H1 (cell line): ENCODE data around the gene PAEP. TPM values are rescaled to one million over a fixed set of nuclear protein-coding genes. Genes with fewer than 3 reads are reported as not detected.

ENCODE experiments used
- CTCF ChIA-PET: fragments of 300-600 bp; sonication (Branson Sonifier 250); formaldehyde crosslinking; loops from one replicate; lab custom pipeline; 2021; ENCODE audit not compliant: partially characterized antibody; lab: Charles Lee
- POLR2A ChIA-PET: fragments of 300-600 bp; sonication (Branson Sonifier 250); formaldehyde crosslinking; loops from one replicate; lab custom pipeline; 2021; ENCODE audit warnings: inconsistent platforms; ENCODE audit not compliant: partially characterized antibody; lab: Charles Lee
- DNase-seq, 2 experiments: peaks; one replicate each; pipeline versions ENCODE4 v3.0.0 to v3.0.0-alpha.2; 2010 to 2022; ENCODE audit warnings: low spot score in 2 of 2, low read depth in 1 of 2, mixed read lengths in 1 of 2
- FAIRE-seq: peaks from 2 replicates; lab custom pipeline; 2011; peaks lifted over from hg19 to GRCh38; lab: Jason Lieb, UNC
- H2AFZ ChIP-seq: 2 replicates; pipeline ENCODE4 v1.8.1; 2012; ENCODE audit warnings: low read length, inconsistent platforms
- H2AK5ac ChIP-seq: 2 replicates; pipeline ENCODE4 v1.6.1; 2013; ENCODE audit warnings: low read depth, low read length
- H2BK120ac ChIP-seq: replicated peaks from 2 replicates; pipeline ENCODE3; 2013; ENCODE audit warnings: low read depth, low read length, inconsistent platforms
- H2BK12ac ChIP-seq: 2 replicates; pipeline ENCODE4 v1.6.1; 2013; ENCODE audit warnings: low read depth, low read length
- H2BK15ac ChIP-seq: 2 replicates; pipeline ENCODE4 v1.6.1; 2013; ENCODE audit warnings: low read length
- H2BK20ac ChIP-seq: 2 replicates; pipeline ENCODE4 v1.6.1; 2013; ENCODE audit warnings: low read length
- H2BK5ac ChIP-seq: 2 replicates; pipeline ENCODE4 v1.6.1; 2013; ENCODE audit warnings: low read depth, low read length
- H3K14ac ChIP-seq: 2 replicates; pipeline ENCODE4 v1.6.1; 2013; ENCODE audit warnings: inconsistent platforms; ENCODE audit not compliant: insufficient read length
- H3K18ac ChIP-seq: 2 replicates; pipeline ENCODE4 v1.6.1; 2013; ENCODE audit warnings: low read length; ENCODE audit errors: extremely low read depth
- H3K23ac ChIP-seq: 2 replicates; pipeline ENCODE4 v1.6.1; 2013; ENCODE audit warnings: inconsistent platforms; ENCODE audit not compliant: insufficient read length
- H3K23me2 ChIP-seq: 2 replicates; pipeline ENCODE4 v1.6.1; 2013; ENCODE audit warnings: low read depth, low read length
- H3K27ac ChIP-seq: 2 replicates; pipeline ENCODE4 v1.6.1; 2011; ENCODE audit warnings: low read depth, low read length, inconsistent platforms
- H3K27me3 ChIP-seq, 4 experiments: replicated peaks in 1 of 4; 1 replicate in 1 of 4; 2 replicates in 3 of 4; pipeline versions ENCODE4 v1.6.1 to v1.8.1; 2011 to 2013; ENCODE audit warnings: low read length in 3 of 4, mild to moderate bottlenecking in 3 of 4, inconsistent platforms in 2 of 4, mixed read lengths in 2 of 4, moderate library complexity in 1 of 4; ENCODE audit not compliant: control insufficient read depth in 3 of 4, insufficient read depth in 3 of 4; ENCODE audit errors: extremely low read depth in 1 of 4
- H3K36me3 ChIP-seq, 4 experiments: 2 replicates each; pipeline versions ENCODE4 v1.6.1 to v1.8.1; 2011 to 2013; ENCODE audit warnings: mild to moderate bottlenecking in 4 of 4, low read length in 3 of 4, moderate library complexity in 2 of 4, control low read depth in 1 of 4, inconsistent platforms in 1 of 4; ENCODE audit not compliant: insufficient read depth in 4 of 4, control insufficient read depth in 2 of 4
- H3K4ac ChIP-seq: replicated peaks from 2 replicates; pipeline ENCODE3; 2013; ENCODE audit warnings: low read length, low read depth, mixed read lengths, inconsistent platforms; ENCODE audit not compliant: insufficient read length
- H3K4me1 ChIP-seq, 4 experiments: replicated peaks in 1 of 4; 1 replicate in 1 of 4; 2 replicates in 3 of 4; pipeline versions ENCODE4 v1.6.1 to v1.8.1; 2011 to 2013; ENCODE audit warnings: low read length in 3 of 4, inconsistent platforms in 2 of 4, mixed read lengths in 1 of 4; ENCODE audit not compliant: insufficient read depth in 4 of 4, control insufficient read depth in 3 of 4
- H3K4me2 ChIP-seq, 2 experiments: 2 replicates each; pipeline versions ENCODE4 v1.6.1 to v1.8.1; 2011 to 2013; ENCODE audit warnings: low read depth in 2 of 2, low read length in 2 of 2, control low read depth in 1 of 2, inconsistent platforms in 1 of 2, mild to moderate bottlenecking in 1 of 2; ENCODE audit not compliant: insufficient read depth in 1 of 2
- H3K4me3 ChIP-seq, 4 experiments: fragments of 200-600, 300-600 bp in 1 of 4; sonication (generic), shearing (Covaris generic), sonication (Bioruptor Twin) in 1 of 4; 2 replicates each; pipeline versions ENCODE4 v1.5.1 to v1.8.1; 2011 to 2016; ENCODE audit warnings: low read length in 4 of 4, low read depth in 3 of 4, control low read depth in 2 of 4, inconsistent platforms in 2 of 4, mild to moderate bottlenecking in 2 of 4, mixed read lengths in 1 of 4, moderate library complexity in 1 of 4; ENCODE audit not compliant: insufficient read depth in 2 of 4; ENCODE audit errors: extremely low read depth in 1 of 4
- H3K56ac ChIP-seq: replicated peaks from 2 replicates; pipeline ENCODE3; 2013; ENCODE audit warnings: low read depth, mild to moderate bottlenecking, mixed read lengths, low read length, inconsistent platforms; ENCODE audit not compliant: insufficient read length
- H3K79me1 ChIP-seq: 2 replicates; pipeline ENCODE4 v1.6.1; 2013; ENCODE audit warnings: low read depth, low read length, control low read depth
- H3K79me2 ChIP-seq, 2 experiments: 2 replicates each; pipeline versions ENCODE4 v1.6.1 to v1.8.1; 2012 to 2013; ENCODE audit warnings: low read length in 2 of 2, mild to moderate bottlenecking in 2 of 2, inconsistent platforms in 1 of 2; ENCODE audit not compliant: insufficient read depth in 2 of 2, control insufficient read depth in 1 of 2
- H3K9ac ChIP-seq, 4 experiments: replicated peaks in 1 of 4; 1 replicate in 1 of 4; 2 replicates in 3 of 4; pipeline versions ENCODE4 v1.6.1 to v1.8.1; 2011 to 2013; ENCODE audit warnings: low read depth in 3 of 4, low read length in 3 of 4, control low read depth in 2 of 4, mild to moderate bottlenecking in 2 of 4, moderate library complexity in 2 of 4, inconsistent platforms in 1 of 4; ENCODE audit errors: extremely low read depth in 1 of 4
- H3K9me3 ChIP-seq, 2 experiments: 2 replicates each; pipeline versions ENCODE4 v1.6.1 to v1.8.1; 2012 to 2013; ENCODE audit warnings: mild to moderate bottlenecking in 2 of 2, moderate library complexity in 2 of 2, control low read depth in 1 of 2, inconsistent platforms in 1 of 2, low read depth in 1 of 2, low read length in 1 of 2, mixed read lengths in 1 of 2; ENCODE audit not compliant: insufficient read depth in 2 of 2
- H4K20me1 ChIP-seq, 2 experiments: replicated peaks in 1 of 2; 2 replicates each; pipeline versions ENCODE3 to v1.8.1; 2011 to 2013; ENCODE audit warnings: inconsistent platforms in 2 of 2, low read length in 2 of 2, mild to moderate bottlenecking in 1 of 2; ENCODE audit not compliant: insufficient read depth in 2 of 2, control insufficient read depth in 1 of 2
- H4K5ac ChIP-seq: 2 replicates; pipeline ENCODE4 v1.6.1; 2013; ENCODE audit warnings: low read length, low read depth, mixed read lengths, inconsistent platforms; ENCODE audit not compliant: insufficient read length
- H4K8ac ChIP-seq: 2 replicates; pipeline ENCODE4 v1.8.0; 2013; ENCODE audit warnings: mild to moderate bottlenecking, moderate library complexity, low read length, inconsistent platforms; ENCODE audit not compliant: insufficient read depth; ENCODE audit errors: extremely low read depth
- H4K91ac ChIP-seq: replicated peaks from 2 replicates; pipeline ENCODE3; 2013; ENCODE audit warnings: low read length, mixed read lengths, inconsistent platforms; ENCODE audit not compliant: insufficient read length
- BACH1 ChIP-seq: IDR thresholded peaks from 2 replicates; pipeline ENCODE4 v1.6.1; 2012; ENCODE audit warnings: low read length, improper control_type of control experiment
- E2F6 ChIP-seq: IDR thresholded peaks from 2 replicates; pipeline ENCODE4 v1.6.1; 2012; ENCODE audit warnings: inconsistent platforms
- EP300 ChIP-seq, 2 experiments: IDR thresholded peaks; 1 replicate in 1 of 2; 2 replicates in 1 of 2; pipeline ENCODE4 v1.6.1; 2011 to 2012; ENCODE audit warnings: low read depth in 2 of 2, low read length in 2 of 2, mild to moderate bottlenecking in 2 of 2, borderline replicate concordance in 1 of 2, inconsistent platforms in 1 of 2, moderate library complexity in 1 of 2
- GABPA ChIP-seq: IDR thresholded peaks from 2 replicates; pipeline ENCODE4 v1.6.1; 2011; ENCODE audit warnings: mild to moderate bottlenecking, low read length, moderate library complexity, borderline replicate concordance; ENCODE audit not compliant: insufficient read depth
- MAFK ChIP-seq: IDR thresholded peaks from 2 replicates; pipeline ENCODE4 v1.6.1; 2012; ENCODE audit warnings: low read depth, mild to moderate bottlenecking, improper control_type of control experiment, low read length
- PHF8 ChIP-seq: fragments of 200-600 bp; sonication (generic); conservative IDR thresholded peaks from 2 replicates; pipeline ENCODE4 v1.7.1; 2012; ENCODE audit warnings: low read depth, mild to moderate bottlenecking, inconsistent platforms, low read length, moderate library complexity
- POLR2AphosphoS5 ChIP-seq: IDR thresholded peaks from 2 replicates; pipeline ENCODE4 v1.6.1; 2011; ENCODE audit warnings: low read depth, low read length
- RAD21 ChIP-seq, 2 experiments: IDR thresholded peaks in 1 of 2; conservative IDR thresholded peaks in 1 of 2; 2 replicates each; pipeline ENCODE4 v1.6.1; 2011; ENCODE audit warnings: low read depth in 2 of 2, low read length in 2 of 2, improper control_type of control experiment in 1 of 2, inconsistent platforms in 1 of 2, mild to moderate bottlenecking in 1 of 2, moderate library complexity in 1 of 2
- RFX5 ChIP-seq: IDR thresholded peaks from 2 replicates; pipeline ENCODE4 v1.6.1; 2011; ENCODE audit warnings: low read depth, low read length, improper control_type of control experiment, borderline replicate concordance
- TAF7 ChIP-seq: optimal IDR thresholded peaks from 2 replicates; pipeline ENCODE3; 2011; ENCODE audit warnings: low read depth, mild to moderate bottlenecking, inconsistent platforms, low read length, moderate library complexity, borderline replicate concordance
- YY1 ChIP-seq: IDR thresholded peaks from 2 replicates; pipeline ENCODE4 v1.6.1; 2011; ENCODE audit warnings: low read depth, mild to moderate bottlenecking, low read length
- WGBS, 2 experiments: shearing (Covaris generic) in 1 of 2; methylation state at CpG; one replicate each; pipeline versions ENCODE4 v1.1.6 to v1.1.7; 2013 to 2015; ENCODE audit warnings: low lambda C conversion rate in 2 of 2, mixed read lengths in 2 of 2, inconsistent platforms in 1 of 2, low coverage in 1 of 2, missing lambda C conversion rate in 1 of 2; ENCODE audit not compliant: insufficient replicate concordance in 2 of 2, insufficient coverage in 1 of 2, insufficient read length in 1 of 2; ENCODE audit errors: extremely low coverage in 1 of 2, missing lambda C conversion rate in 1 of 2; 5-methylcytosine and 5-hydroxymethylcytosine counted together
- polyA plus RNA-seq, 7 experiments: library from polyadenylated mRNA; depleted of rRNA in 3 of 7; stranded (reverse) in 5 of 7; unstranded in 2 of 7; fragments of >200 nt in 5 of 7; fragments of 200-250 nt in 2 of 7; gene quantifications; 1 replicate in 5 of 7; 2 replicates in 1 of 7; 4 replicates in 1 of 7; pipeline versions ENCODE4 v1.2.1 to v1.2.3, GENCODE V29; 2011 to 2013; ENCODE audit warnings: missing spikeins in 2 of 7, mixed read lengths in 2 of 7
- total RNA-seq: library from RNA; stranded (reverse); fragmentation: NEBNext Ultra II Directional; extraction: Animal tissue kit (Norgen Biotek cat#: 25700); gene quantifications from 2 replicates; pipeline ENCODE4 v1.2.1, GENCODE V29; 2021
- TF ChIP-seq, protein P1 (sequence below): IDR thresholded peaks from 2 replicates; pipeline ENCODE4 v1.6.1; 2012; ENCODE audit warnings: inconsistent platforms

PAEP gene
- total and polyA plus RNA-seq, 2 of the 8 experiments (the other 6 are each of a cell fraction or from before 2014, with no cell fraction given), result not detected

DNA sequence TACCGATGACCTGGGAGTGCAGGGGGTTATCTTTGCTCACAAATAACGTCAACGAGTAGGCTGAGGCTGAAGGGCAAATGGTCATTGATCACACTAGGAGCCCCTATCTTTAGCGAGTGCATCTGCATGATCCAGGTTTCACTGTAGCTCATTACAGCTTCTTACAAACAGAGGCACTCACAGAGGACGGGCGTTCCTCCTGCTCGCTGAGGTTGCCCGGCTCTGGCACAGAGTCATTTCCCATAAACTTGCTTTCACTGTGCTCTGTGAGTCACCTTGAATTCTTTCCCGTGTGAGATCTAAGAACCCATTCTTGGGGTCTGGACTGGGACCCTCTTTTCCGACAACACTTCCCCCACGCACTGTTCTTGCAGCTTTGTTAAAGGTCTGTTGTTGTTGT is 1.9 kb upstream of the PAEP start:
- Histone ChIP-seq H3K14ac (no peak overlapping the region), H4K91ac (no peak overlapping the region), H3K4me2 (no peak overlapping the region), H3K4ac (no peak overlapping the region), H3K56ac (no peak overlapping the region), H3K4me1 (peaks cover 0 to 3% (median 0%) of the 10 kb centered on the region in 4 experiments; a peak in 2 of 7 replicates), H2AK5ac (no peak overlapping the region), H2BK120ac (no peak overlapping the region), H2BK15ac (no peak overlapping the region), H3K23ac (no peak overlapping the region), H3K18ac (no peak overlapping the region), H3K36me3 (no peaks in the 10 kb centered on the region), H3K79me2 (no peaks in the 10 kb centered on the region), H3K79me1 (no peaks in the 10 kb centered on the region), H3K23me2 (no peaks in the 10 kb centered on the region; the same call in 1 of the 2 replicates), H3K27me3 (no peaks in the 10 kb centered on the region; a peak in 1 of 7 replicates), H4K20me1 (no peaks in the 10 kb centered on the region), H3K9me3 (no peaks in the 10 kb centered on the region), H3K4me3 (no peak overlapping the region), H3K9ac (no peak overlapping the region), H4K8ac (no peak overlapping the region), H2BK12ac (0 out of 2 replicates have a peak overlapping the region, but pooled peaks have one; percentile 7), H3K27ac (no peak overlapping the region), H4K5ac (no peak overlapping the region), H2BK20ac (no peak overlapping the region), H2BK5ac (no peak overlapping the region), H2AFZ (no peak overlapping the region)
- 87% methylated on average over 11 of the region's 11 CpGs; no CpG with 5 or more reads in 1 of the 2 experiments for WGBS, 2 experiments
- no peak for DNase-seq
- FAIRE-seq, result no peak
- CTCF ChIA-PET, result interaction anchor here (1.5 kb wide), 1 partner anchor 55 kb away, joined by 3 read pairs; no protein-coding TSS in a partner anchor
- POLR2A ChIA-PET, result no interaction called here
- no peak for TF ChIP-seq POLR2AphosphoS5
- no peak for TF ChIP-seq E2F6
- no peak for TF ChIP-seq TAF7
- TF ChIP-seq, protein P1, sequence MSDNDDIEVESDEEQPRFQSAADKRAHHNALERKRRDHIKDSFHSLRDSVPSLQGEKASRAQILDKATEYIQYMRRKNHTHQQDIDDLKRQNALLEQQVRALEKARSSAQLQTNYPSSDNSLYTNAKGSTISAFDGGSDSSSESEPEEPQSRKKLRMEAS, result no peak
- TF ChIP-seq MAFK, result no peak
- no peak for TF ChIP-seq EP300 (IDR thresholded peaks at IDR 0.05; ENCODE audit: borderline replicate concordance in 1 of 2, low read depth in 2 of 2, low read length in 2 of 2)
- TF ChIP-seq PHF8, result no peak
- TF ChIP-seq RFX5, result no peak
- TF ChIP-seq RAD21 (IDR thresholded peaks at IDR 0.05 in 1 of 2, conservative IDR thresholded peaks at IDR 0.05 in 1 of 2; ENCODE audit: low read depth in 2 of 2, low read length in 2 of 2), result no peak
- TF ChIP-seq BACH1, result no peak
- no peak for TF ChIP-seq GABPA
- TF ChIP-seq YY1, result no peak
